Ishikawa (cell line): ENCODE data around the gene OR52I1.

ENCODE experiments used
- CEBPB ChIP-seq: IDR thresholded peaks from 2 replicates; pipeline ENCODE4 v1.6.1; 2012
- CREB1 ChIP-seq: IDR thresholded peaks from 2 replicates; pipeline ENCODE4 v1.6.1; 2012; ENCODE audit warnings: low read depth
- EGR1 ChIP-seq: IDR thresholded peaks from 2 replicates; pipeline ENCODE4 v1.6.1; 2012
- EP300 ChIP-seq: IDR thresholded peaks from 2 replicates; pipeline ENCODE4 v1.6.1; 2012; ENCODE audit warnings: borderline replicate concordance
- FOXM1 ChIP-seq: IDR thresholded peaks from 2 replicates; pipeline ENCODE4 v1.6.1; 2012; ENCODE audit warnings: low read depth, borderline replicate concordance
- NFIC ChIP-seq: IDR thresholded peaks from 2 replicates; pipeline ENCODE4 v1.6.1; 2012
- RAD21 ChIP-seq: IDR thresholded peaks from 2 replicates; pipeline ENCODE4 v1.6.1; 2012; ENCODE audit warnings: low read depth
- REST ChIP-seq: IDR thresholded peaks from 2 replicates; pipeline ENCODE4 v1.6.1; 2012; ENCODE audit warnings: low read depth, mild to moderate bottlenecking
- TAF1 ChIP-seq: IDR thresholded peaks from 2 replicates; pipeline ENCODE4 v1.6.1; 2012; ENCODE audit warnings: low read depth, mild to moderate bottlenecking
- TCF12 ChIP-seq: IDR thresholded peaks from 2 replicates; pipeline ENCODE4 v1.6.1; 2012; ENCODE audit warnings: low read depth
- TEAD4 ChIP-seq: IDR thresholded peaks from 2 replicates; pipeline ENCODE4 v1.6.1; 2012
- YY1 ChIP-seq: IDR thresholded peaks from 2 replicates; pipeline ENCODE4 v1.6.1; 2012; ENCODE audit warnings: low read depth
- ZBTB7A ChIP-seq: IDR thresholded peaks from 2 replicates; pipeline ENCODE4 v1.6.1; 2012; ENCODE audit warnings: low read depth
- TF ChIP-seq, protein P1 (sequence below): IDR thresholded peaks from 2 replicates; pipeline ENCODE4 v1.6.1; 2012
- TF ChIP-seq, protein P2 (sequence below): IDR thresholded peaks from 2 replicates; pipeline ENCODE4 v1.6.1; 2012

Gene OR52I1

DNA sequence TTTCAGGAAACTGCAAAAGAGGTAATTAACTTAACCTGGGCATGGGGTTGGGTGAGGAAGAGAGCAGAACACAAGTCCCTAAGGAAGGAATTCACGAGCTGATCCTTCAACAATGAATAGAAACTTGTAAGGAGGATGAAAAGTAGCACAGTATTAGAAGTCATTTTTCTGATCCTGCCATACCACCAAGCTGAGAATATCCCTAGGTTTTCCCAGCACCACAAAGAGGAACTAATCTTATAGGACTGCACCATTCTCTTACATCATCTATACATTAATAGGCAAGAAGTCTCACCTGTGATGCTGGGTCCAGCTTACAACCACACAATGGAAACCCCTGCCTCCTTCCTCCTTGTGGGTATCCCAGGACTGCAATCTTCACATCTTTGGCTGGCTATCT, at the start of gene OR52I1:
TSS of gene OR52I1 (plus strand) at position 301 of the 400 bp plus-strand sequence. CDS start at position 301, 0 bp downstream.
- TF ChIP-seq CREB1 (no peak), FOXM1 (no peak), ZBTB7A (no peak), NFIC (no peak), RAD21 (no peak), TAF1 (no peak), REST (no peak)

- TF ChIP-seq TAF1 (no peak), TEAD4 (no peak), YY1 (no peak)
- TF ChIP-seq, protein P1, sequence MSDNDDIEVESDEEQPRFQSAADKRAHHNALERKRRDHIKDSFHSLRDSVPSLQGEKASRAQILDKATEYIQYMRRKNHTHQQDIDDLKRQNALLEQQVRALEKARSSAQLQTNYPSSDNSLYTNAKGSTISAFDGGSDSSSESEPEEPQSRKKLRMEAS = no peak
Measured at GRCh38 chr11:4544891-4545290, 48.9 kb upstream of the OR52I1 start, which contains the start of gene OR52M1. OR52M1 (plus strand) TSS chr11:4545191; CDS start chr11:4545191, 0 bp downstream.

- no peak for TF ChIP-seq RAD21
- no peak for TF ChIP-seq YY1
- no peak for TF ChIP-seq TAF1
- no peak for TF ChIP-seq ZBTB7A
- no peak for TF ChIP-seq TEAD4
- TF ChIP-seq, protein P2, sequence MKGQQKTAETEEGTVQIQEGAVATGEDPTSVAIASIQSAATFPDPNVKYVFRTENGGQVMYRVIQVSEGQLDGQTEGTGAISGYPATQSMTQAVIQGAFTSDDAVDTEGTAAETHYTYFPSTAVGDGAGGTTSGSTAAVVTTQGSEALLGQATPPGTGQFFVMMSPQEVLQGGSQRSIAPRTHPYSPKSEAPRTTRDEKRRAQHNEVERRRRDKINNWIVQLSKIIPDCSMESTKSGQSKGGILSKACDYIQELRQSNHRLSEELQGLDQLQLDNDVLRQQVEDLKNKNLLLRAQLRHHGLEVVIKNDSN = no peak
- no peak for TF ChIP-seq NFIC
- no peak for TF ChIP-seq CEBPB
- TF ChIP-seq CREB1 = no peak
- TF ChIP-seq REST = no peak
- TF ChIP-seq, protein P1 = no peak
- TF ChIP-seq FOXM1 = no peak
Measured at GRCh38 chr11:4546878-4547277, 47.0 kb upstream of the OR52I1 start.

DNA sequence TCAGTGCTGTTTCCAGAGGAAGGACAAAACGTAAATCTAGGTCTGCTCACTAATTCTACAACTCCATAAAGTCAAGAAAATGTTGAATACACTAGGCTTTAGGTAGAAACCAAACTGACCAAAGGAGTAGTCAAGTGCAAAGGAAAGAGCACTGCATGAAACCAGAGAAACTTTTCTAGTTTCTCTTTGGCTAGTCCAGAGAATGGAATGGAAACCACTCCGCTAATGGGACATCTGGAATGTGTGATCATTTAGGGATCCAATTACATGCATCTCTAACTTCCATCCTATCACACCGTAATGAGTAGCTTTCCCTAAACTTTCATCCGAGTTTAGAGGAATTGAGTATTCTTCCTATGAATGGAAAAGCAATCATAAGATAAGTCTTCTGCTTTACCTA, 46.4 kb upstream of the OR52I1 start:
- TF ChIP-seq, protein P1 = no peak
- TF ChIP-seq REST (no peak), FOXM1 (no peak), TAF1 (no peak), ZBTB7A (no peak), RAD21 (no peak), EP300 (no peak), CREB1 (no peak), TEAD4 (no peak), YY1 (no peak), TCF12 (no peak), CEBPB (no peak), EGR1 (no peak), NFIC (no peak)
- TF ChIP-seq, protein P2 = no peak
